ENCODE measurements around the gene ZNF827.

- TF ChIP-seq SUZ12 (IDR thresholded peaks at IDR 0.05) (no peak), HDGF (IDR thresholded peaks at IDR 0.05; ENCODE audit: borderline replicate concordance) (no peak), FOXM1 (IDR thresholded peaks at IDR 0.05; ENCODE audit: borderline replicate concordance) (no peak), FOXK2 (IDR thresholded peaks at IDR 0.05) (no peak), ZNF384 (IDR thresholded peaks at IDR 0.05) (no peak), NFRKB (IDR thresholded peaks at IDR 0.05) (no peak), SP1 (IDR thresholded peaks at IDR 0.05) (no peak), ELF4 (IDR thresholded peaks at IDR 0.05) (no peak), ARNT (IDR thresholded peaks at IDR 0.05) (no peak), LEF1 (IDR thresholded peaks at IDR 0.05; ENCODE audit: borderline replicate concordance) (no peak), L3MBTL2 (conservative IDR thresholded peaks at IDR 0.05) (no peak), TARDBP (IDR thresholded peaks at IDR 0.05) (no peak)
These were observed 44.2 kb upstream of the ZNF827 start for GRCh38 chr4:145982791-145983190.

Data from HEK293T (cell line).